ENCODE results near the gene MAPRE2.
"Not testable (repeated sequence)": the region's sequence is repeated elsewhere in the genome, so short reads cannot be mapped to it uniquely, and the experiment has no call there.

The MAPRE2 gene

GRCh38 chr18:35095983-35096676 is 54.9 kb downstream of the MAPRE2 start:
- DNase-seq, result no peak

GRCh38 chr18:35096677-35097011 is 55.4 kb downstream of the MAPRE2 start:
- DNase-seq, result no peak

- DNase-seq, result no peak
Measured at GRCh38 chr18:35097195-35097594, 56.0 kb downstream of the MAPRE2 start.

- no peak for DNase-seq
Measured at GRCh38 chr18:35097763-35098162, 56.5 kb downstream of the MAPRE2 start.

- DNase-seq, result no peak
Measured at GRCh38 chr18:35099911-35100310, 58.7 kb downstream of the MAPRE2 start.

- no peak for DNase-seq
Measured at GRCh38 chr18:35104391-35105051, 63.3 kb downstream of the MAPRE2 start.

- no peak for DNase-seq
Measured at GRCh38 chr18:35106013-35106844, 65.0 kb downstream of the MAPRE2 start.

GRCh38 chr18:35106845-35107148 is 65.6 kb downstream of the MAPRE2 start:
- no peak for DNase-seq

- no peak for DNase-seq
Measured at GRCh38 chr18:35107216-35107615, 66.0 kb downstream of the MAPRE2 start.

GRCh38 chr18:35108088-35108487 is 66.9 kb downstream of the MAPRE2 start:
- DNase-seq, result not testable (repeated sequence)

GRCh38 chr18:35110059-35110458 is 68.8 kb downstream of the MAPRE2 start:
- no peak for DNase-seq

- DNase-seq, result no peak
Measured at GRCh38 chr18:35110554-35111485, 69.6 kb downstream of the MAPRE2 start.

GRCh38 chr18:35112696-35113095 is 71.5 kb downstream of the MAPRE2 start:
- DNase-seq, result no peak

GRCh38 chr18:35114305-35114704 is 73.1 kb downstream of the MAPRE2 start:
- DNase-seq, result no peak

GRCh38 chr18:35116784-35117318 is 75.6 kb downstream of the MAPRE2 start:
- DNase-seq, result no peak

- DNase-seq, result no peak
Measured at GRCh38 chr18:35117372-35117771, 76.2 kb downstream of the MAPRE2 start.

GRCh38 chr18:35117951-35118411 is 76.8 kb downstream of the MAPRE2 start:
- DNase-seq, result no peak

GRCh38 chr18:35118641-35119040 is 77.4 kb downstream of the MAPRE2 start:
- DNase-seq, result no peak

- DNase-seq, result no peak
Measured at GRCh38 chr18:35121038-35121437, 79.8 kb downstream of the MAPRE2 start.

GRCh38 chr18:35121531-35121930 is 80.3 kb downstream of the MAPRE2 start:
- no peak for DNase-seq

- peak; percentile 32 for DNase-seq
Measured at GRCh38 chr18:35122586-35123224, 81.5 kb downstream of the MAPRE2 start.

GRCh38 chr18:35123811-35124210 is 82.6 kb downstream of the MAPRE2 start:
- DNase-seq, result no peak
